ENCODE data around the gene PIP5K1B.

DNA sequence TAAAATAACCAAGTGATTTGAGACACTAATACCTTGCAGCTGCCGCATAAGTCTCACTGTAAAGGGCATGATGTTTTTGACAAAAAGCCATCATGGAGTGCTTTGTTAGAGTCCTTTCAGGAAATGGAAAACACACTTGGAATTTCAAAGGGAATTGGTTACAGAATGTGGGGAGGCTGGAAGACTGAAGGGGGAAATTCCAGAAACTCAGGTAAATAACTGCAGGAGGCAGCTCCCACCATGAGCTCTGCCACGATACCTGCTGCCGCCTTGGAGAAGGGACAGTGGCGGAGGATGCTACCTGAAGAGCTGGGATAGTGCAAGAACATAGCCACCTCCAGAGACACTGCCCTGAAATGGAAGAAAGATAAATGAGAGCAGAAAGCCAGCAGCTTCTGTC lies 242.0 kb downstream of the PIP5K1B start:
- TF ChIP-seq SIN3A (IDR thresholded peaks at IDR 0.05; ENCODE audit: borderline replicate concordance, insufficient read depth, low read length) (no peak), FOXP2 (optimal IDR thresholded peaks at IDR 0.05; ENCODE audit: borderline replicate concordance, extremely low read depth, extremely low read length, insufficient read depth) (no peak), TAF1 (IDR thresholded peaks at IDR 0.05; ENCODE audit: borderline replicate concordance, insufficient read depth, low read length) (no peak), POLR2AphosphoS5 (IDR thresholded peaks at IDR 0.05; ENCODE audit: low read depth, low read length) (no peak)
- TF ChIP-seq, protein P1, sequence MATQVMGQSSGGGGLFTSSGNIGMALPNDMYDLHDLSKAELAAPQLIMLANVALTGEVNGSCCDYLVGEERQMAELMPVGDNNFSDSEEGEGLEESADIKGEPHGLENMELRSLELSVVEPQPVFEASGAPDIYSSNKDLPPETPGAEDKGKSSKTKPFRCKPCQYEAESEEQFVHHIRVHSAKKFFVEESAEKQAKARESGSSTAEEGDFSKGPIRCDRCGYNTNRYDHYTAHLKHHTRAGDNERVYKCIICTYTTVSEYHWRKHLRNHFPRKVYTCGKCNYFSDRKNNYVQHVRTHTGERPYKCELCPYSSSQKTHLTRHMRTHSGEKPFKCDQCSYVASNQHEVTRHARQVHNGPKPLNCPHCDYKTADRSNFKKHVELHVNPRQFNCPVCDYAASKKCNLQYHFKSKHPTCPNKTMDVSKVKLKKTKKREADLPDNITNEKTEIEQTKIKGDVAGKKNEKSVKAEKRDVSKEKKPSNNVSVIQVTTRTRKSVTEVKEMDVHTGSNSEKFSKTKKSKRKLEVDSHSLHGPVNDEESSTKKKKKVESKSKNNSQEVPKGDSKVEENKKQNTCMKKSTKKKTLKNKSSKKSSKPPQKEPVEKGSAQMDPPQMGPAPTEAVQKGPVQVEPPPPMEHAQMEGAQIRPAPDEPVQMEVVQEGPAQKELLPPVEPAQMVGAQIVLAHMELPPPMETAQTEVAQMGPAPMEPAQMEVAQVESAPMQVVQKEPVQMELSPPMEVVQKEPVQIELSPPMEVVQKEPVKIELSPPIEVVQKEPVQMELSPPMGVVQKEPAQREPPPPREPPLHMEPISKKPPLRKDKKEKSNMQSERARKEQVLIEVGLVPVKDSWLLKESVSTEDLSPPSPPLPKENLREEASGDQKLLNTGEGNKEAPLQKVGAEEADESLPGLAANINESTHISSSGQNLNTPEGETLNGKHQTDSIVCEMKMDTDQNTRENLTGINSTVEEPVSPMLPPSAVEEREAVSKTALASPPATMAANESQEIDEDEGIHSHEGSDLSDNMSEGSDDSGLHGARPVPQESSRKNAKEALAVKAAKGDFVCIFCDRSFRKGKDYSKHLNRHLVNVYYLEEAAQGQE (IDR thresholded peaks at IDR 0.05; ENCODE audit: insufficient read depth in 1 of 2, low read depth in 2 of 2, low read length in 2 of 2), result no peak

Measured in PFSK-1 (cell line).